Endothelial cell (in vitro differentiated cells): Measurements from ENCODE around the gene C21orf58. TPM values are rescaled to one million over a fixed set of nuclear protein-coding genes. Genes with fewer than 3 reads are reported as not detected.

ENCODE experiments used
- total RNA-seq: library from RNA; stranded (reverse); fragmentation: NEBNext Ultra II Directional; extraction: Animal tissue kit (Norgen Biotek cat#: 25700); gene quantifications from one replicate; pipeline ENCODE4 v1.2.1, GENCODE V29; 2021; ENCODE audit not compliant: unreplicated experiment

C21orf58 gene
- total RNA-seq, 1 donor from 2014 or later: 5.9 TPM

Other genes with a start within 250 kb of the C21orf58 start
- 378 TPM for gene COL6A2, start 225.8 kb downstream of the C21orf58 start, total RNA-seq
- gene FTCD, start 168.3 kb downstream of the C21orf58 start, total RNA-seq: 1.5 TPM
- gene SPATC1L, start 139.4 kb downstream of the C21orf58 start, total RNA-seq: 25.3 TPM
- 157 TPM for gene LSS, start 95.1 kb downstream of the C21orf58 start, total RNA-seq
- 92.1 TPM for gene MCM3AP, start 38.3 kb downstream of the C21orf58 start, total RNA-seq
- gene YBEY, start 37.5 kb downstream of the C21orf58 start, total RNA-seq: 7.0 TPM
- 36.0 TPM for gene PCNT, start 286 bp upstream of the C21orf58 start, total RNA-seq
- 80.2 TPM for gene DIP2A, start 135.0 kb upstream of the C21orf58 start, total RNA-seq